HG03135 (cell line): Measurements from ENCODE around the gene CATSPERE.
"Not testable (repeated sequence)": the region's sequence is repeated elsewhere in the genome, so short reads cannot be mapped to it uniquely, and the experiment has no call there.

ENCODE experiments used
- ATAC-seq: cut with Tn5 transposase; IDR thresholded peaks from one replicate; pipeline ENCODE4 v1.9.1; 2021; ENCODE audit warnings: mild to moderate bottlenecking, moderate library complexity; ENCODE audit not compliant: unreplicated experiment

The CATSPERE gene

DNA sequence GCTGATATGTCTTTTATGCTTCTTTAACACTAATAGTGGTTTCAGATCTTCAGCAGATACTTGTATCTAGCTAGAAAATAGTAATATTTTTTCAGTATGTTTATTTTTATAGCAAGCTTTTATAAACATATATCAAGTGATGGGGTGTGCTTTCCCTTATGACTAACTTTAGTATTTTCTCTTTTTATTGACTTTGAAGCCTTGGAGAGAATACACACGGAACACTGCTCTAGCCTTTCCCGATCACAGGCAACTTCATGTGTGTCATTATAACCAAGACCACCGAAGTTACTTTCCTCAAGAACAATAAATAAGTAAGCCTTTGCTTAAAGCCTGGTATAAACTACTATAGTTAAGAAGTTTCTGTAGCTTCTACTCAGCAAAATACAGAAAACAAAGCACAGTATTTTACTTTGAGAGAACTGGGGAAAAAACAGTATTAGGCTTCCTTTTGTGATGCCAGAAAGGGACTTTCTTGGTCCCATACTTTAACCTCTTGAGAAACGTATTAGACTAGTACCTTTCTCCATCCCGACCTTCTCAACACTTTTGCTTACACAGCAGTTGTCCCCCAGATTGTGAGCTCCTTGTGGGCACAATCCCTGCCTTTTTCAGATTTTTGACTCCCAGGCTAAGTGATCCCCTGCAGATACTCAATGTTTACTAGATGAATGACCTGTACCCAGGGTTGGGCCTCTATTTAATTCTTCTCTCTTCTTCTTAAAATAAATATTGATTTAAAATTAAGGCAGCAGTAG, 12.6 kb upstream of the CATSPERE start:
- ATAC-seq = no peak

DNA sequence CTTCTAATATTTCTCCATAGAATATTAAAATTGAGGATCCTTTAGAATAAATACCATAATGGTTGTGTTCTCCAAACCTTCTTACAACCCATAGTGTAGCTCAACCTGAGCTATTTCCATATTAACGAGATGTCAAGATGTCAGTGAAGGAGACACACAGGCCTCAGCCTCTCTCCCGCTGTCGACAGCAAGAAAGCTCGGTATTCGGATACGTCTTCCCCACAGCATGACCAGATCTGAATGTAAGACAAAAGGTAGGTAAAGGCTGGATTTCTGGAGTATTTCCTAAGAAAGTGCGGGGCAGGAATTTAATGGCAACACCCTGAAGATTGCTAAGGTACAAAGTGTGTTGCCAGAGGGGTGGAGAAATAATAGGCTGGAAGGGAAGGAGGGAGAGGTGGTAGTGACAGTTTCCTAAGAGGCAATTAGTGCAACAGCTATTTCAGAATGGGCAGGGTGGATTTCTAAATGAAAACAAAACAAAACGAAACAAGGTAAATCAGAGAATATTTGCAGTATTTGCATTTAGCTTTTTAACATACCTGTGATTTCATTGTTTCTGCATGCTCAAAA, 11.1 kb upstream of the CATSPERE start:
- ATAC-seq = no peak

DNA sequence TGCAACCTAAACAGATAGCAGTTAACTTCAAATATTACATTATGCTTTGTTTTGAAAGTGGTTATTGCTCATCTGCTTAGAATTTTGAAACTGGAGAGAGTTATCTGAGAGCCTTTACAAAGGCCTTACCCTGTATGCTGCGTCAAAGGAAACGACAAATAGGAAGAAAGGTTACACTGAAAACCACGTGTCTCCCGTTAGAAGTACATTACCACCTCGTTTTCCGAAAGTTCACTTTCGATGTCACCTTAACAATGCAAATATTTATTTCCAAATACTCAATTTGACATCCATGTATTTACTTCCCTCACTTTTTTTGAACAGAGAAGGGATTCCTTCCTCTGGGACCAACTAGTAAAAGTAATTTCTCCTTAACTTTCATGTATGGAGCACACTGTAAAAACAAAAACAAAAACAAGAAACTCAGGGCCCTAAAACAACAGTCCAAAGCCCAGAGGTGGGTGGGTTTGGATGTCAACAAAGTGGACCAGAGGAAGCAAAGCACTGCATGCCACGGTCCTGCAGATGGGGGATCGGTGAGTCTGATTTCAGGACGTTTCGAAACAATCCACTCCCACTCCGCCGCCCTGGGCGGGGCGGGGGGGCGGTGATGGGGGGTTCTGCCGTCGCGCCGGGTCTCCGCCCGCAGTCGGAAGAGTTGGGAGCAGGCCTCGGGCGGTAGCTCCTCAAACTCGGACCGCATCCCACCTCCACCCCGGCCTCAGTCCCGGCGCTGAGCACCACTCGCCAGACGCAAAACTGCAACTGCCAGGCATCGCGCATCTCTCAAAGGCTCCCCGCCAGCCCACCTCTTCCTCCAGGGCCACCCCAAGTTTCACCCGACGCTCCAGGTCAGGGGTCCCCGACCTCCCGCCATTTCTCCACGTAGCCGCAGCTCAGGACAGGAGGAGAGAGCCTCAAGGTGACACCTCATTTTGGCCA, 10.2 kb upstream of the CATSPERE start:
- ATAC-seq = peak; percentile 8

DNA sequence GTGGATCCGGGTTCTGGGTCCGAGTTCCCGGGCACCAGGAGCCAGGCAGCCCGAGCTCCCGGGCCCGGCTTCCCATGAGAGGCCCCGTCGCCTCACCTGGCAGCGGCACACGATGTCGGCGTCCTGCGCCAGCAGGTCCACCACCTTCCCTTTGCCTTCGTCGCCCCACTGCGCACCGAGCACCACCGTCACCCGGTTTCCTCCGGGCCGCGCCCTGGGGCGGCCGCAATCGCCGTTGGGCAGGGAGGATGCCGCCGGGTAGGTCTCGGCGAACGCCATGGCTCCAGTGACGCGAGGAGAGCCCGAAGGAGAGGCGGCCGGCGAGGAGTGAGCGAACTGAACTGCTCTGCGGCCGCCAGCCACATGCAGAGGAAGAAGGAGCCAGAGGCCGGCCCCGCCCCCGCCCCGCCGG, 9.5 kb upstream of the CATSPERE start, which contains the start of gene ADSS2:
Gene ADSS2 (minus strand): TSS at position 371 of the 412 bp plus-strand sequence. CDS start 92 bp downstream, at position 279.
- ATAC-seq = no peak

DNA sequence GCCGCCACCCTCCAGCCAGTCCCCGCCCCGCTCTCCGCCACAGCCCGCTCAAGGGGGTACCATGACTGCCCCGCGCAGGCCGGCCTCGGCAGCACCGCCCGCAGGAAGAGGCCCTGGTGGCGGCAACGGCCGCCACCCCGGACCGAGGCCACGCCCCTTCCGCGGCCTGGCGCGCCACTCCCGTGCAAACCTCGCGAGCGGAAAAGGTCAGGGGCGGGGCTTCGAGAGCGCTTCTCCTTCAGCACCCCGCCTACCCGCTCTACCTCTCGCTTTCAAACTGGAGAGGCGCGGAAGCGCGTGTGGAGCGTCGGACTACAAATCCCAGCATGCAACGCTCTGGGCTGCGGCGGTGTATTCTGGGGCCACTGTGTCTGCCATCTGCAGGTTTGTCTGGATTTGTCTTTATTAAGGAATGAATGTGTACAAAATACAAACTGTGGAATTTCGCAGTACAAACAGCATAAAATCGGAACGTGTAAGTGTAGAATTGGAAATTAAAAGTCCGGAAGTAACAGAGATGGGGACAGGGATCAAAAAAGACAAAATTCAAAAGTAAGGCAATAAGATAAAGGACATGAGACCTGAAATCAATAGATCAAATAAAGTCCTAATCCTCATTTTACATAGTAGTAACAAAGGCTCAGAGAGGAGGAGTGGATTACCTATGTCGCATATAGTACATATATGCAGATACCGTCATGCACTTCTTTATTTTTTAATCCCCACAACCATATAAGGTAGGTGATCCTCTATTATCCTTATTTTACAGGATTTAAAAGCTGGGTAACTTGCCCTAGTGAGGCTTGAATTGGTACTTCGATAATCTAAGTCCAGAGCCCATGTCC, 8.9 kb upstream of the CATSPERE start:
- ATAC-seq = peak; percentile 96

GRCh38 chr1:244454412-244454811, 6.7 kb upstream of the CATSPERE start:
- ATAC-seq = no peak

DNA sequence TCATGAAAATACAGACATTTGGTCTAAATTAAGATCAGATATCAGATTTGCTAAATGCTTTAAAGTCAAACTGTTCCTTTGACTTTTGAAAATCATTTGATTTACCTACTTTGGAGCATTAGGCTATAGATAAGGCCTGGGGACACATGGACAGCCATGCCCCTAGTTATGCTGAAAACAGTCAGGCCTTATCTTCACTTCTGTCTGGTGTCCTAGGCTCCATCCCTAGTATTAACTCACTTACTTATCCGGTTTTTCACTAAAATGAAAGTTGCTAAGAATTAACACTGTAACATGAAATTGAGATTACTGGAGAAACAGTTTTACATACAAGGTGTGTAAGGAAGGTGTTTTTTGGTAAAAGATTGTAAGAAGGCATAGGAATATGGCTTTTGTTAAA, 4.5 kb upstream of the CATSPERE start:
- ATAC-seq = no peak

DNA sequence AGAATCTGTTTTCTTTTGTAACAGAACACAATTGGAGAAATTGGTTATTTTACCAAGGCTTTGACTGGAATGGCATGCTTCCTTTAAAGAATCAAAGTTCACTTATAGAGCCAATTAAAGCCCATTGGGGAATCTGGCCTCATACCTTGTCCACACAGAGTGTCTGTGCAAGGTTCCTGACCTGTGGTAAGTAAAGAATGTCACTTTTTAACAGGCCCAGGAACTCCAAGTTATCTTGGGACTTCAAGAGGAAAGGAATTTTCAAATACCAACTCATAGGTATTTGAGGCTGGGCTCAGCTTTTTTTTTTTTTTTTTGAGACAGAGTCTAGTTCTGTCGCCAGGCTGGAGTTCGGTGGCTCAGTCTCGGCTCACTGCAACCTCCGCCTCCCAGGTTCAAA, 2.3 kb upstream of the CATSPERE start:
- no peak for ATAC-seq

- no peak for ATAC-seq
Measured at GRCh38 chr1:244460197-244460596, 876 bp upstream of the CATSPERE start.

DNA sequence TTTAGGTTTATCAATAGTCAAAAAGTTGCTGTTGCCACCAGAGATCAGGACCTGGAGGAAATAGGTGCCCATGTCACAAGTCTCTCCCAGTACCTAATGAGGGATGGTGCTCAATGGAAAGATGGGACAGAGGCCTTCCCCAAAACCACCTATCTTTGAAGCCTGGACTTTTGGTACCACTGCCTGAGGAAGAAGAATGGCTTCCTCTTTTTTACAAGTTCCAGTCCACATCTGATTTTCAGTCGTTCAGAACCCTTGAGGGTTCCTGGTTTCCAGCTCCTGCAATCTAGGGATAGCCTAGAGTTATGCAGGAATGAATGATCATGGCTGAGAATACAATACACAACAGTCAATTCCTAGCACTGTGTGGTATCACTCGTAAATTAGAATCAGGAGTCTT, 5.7 kb downstream of the CATSPERE start:
- no peak for ATAC-seq

DNA sequence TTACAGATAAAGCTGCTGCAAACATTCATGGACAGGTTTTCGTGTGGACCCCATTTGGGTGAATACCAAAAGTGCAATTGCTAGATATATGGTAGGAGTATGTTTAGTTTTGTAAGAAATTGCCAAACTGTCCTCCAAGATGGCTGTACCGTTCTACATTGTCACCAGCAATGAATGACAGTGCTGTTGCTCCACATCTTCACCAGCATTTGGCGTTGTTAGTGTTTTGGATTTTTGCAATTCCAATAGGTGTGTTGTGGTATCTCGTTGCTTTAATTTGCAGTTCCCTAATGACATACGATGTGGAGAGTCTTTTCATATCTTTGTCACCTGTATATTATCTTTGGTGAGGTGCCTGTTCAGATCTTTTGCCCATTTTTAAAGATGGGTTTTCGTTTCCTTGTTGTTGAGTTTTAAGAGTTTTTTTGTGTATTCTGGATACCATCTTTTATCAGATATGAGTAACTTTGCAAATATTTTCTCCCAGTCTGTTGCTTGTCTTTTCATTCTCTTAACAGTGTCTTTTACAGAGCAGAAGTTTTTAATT, 12.1 kb downstream of the CATSPERE start:
- no peak for ATAC-seq

DNA sequence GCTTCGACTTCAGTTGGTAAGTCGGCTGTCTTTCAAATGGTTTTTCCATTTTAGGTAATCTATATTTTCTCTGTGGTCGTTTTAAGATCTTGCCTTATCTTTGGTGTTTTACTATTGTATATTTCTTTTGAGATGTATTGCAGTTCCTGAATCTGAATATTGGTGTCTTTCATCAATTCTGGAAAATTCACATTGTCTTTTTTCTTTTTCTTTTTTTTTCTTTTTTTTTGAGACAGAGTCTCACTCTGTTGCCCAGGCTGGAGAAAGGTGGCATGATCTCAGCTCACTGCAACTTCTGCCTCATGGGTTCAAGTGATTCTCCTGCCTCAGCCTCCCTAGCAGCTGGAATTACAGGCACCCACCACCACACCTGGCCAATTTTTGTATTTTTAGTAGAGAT, 23.9 kb downstream of the CATSPERE start:
- ATAC-seq = not testable (repeated sequence)

- no peak for ATAC-seq
Measured at GRCh38 chr1:244494653-244495052, 33.6 kb downstream of the CATSPERE start.

DNA sequence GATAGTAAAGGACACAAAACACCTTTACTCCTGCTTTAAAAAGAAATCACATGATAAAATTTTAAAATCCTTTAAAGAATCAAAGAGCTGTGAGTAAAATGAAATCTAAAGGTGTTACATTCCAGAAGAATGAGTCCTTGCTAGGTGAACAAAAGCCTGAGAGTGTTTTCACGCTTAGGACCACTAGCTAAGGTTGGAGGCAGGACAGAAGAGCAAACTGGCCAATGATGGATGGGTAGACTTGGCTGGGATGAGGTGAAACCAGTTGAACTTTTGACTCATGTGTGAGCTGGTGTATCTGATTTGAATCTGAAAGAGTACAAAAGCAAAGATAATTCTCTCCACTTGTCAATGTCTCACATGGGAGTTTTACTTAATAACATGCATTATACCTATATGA, 35.1 kb downstream of the CATSPERE start:
- ATAC-seq = no peak

DNA sequence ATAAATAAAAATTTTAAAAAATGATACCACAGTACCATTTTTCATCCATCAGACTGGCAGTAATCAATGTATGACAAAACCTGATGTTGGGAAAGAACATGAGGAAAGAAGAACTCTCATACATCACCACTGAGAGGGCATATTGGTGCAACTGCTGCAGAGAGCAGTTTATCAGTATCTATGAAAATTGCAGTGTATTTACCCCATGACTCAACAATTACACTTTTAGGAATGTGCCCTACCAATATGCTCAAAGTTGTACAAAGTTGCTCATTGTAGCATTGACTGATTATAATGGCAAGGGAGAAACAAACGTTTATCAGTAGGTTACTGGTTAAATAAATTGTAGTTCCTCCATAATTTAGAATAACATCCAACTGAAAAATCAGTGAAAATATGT, 36.7 kb downstream of the CATSPERE start:
- ATAC-seq = no peak

DNA sequence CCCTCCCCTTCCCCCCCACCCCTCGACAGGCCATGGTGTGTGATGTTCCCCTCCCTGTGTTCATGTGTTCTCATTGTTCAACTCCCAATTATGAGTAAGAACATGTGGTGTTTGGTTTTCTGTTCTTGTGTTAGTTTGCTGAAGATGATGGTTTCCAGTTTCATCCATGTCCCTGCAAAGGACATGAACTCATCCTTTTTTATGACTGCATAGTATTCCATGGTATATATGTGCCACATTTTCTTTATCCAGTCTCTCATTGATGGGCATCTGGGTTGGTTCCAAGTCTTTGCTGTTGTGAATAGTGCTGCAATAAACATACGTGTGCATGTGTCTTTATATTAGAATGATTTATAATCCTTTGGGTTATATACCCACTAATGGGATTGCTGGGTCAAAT, 38.4 kb downstream of the CATSPERE start:
- ATAC-seq = not testable (repeated sequence)

DNA sequence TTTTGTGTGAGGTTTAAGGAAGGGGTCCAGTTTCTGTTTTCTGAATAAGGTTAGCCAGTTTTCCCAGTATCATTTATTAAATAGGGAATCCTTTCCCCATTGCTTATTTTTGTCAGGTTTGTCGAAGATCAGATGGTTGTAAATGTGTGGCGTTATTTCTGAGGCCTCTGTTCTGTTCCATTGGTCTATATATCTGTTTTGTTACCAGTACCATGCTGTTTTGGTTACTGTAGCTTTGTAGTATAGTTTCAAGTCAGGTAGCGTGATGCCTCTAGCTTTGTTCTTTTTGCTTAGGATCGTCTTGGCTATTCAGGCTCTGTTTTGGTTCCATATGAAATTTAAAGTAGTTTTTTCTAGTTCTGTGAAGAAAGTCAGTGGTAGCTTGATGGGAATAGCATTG, 39.4 kb downstream of the CATSPERE start:
- ATAC-seq = not testable (repeated sequence)

GRCh38 chr1:244502630-244503029, 41.6 kb downstream of the CATSPERE start:
- ATAC-seq = no peak

GRCh38 chr1:244513493-244513892, 52.4 kb downstream of the CATSPERE start:
- no peak for ATAC-seq

- no peak for ATAC-seq
Measured at GRCh38 chr1:244515680-244516079, 54.6 kb downstream of the CATSPERE start.
